ENCODE results near the gene UTP25.
A peak's percentile ranks its signal among the peaks of the same experiment; 100 is the strongest.

The UTP25 gene

GRCh38 chr1:209860293-209860881, 32.6 kb downstream of the UTP25 start:
- peak; percentile 93 for TF ChIP-seq CTCF (IDR thresholded peaks at IDR 0.05)

- TF ChIP-seq CTCF (IDR thresholded peaks at IDR 0.05), result no peak
These were observed 33.5 kb downstream of the UTP25 start for GRCh38 chr1:209861242-209861641.

GRCh38 chr1:209862391-209863356, 34.9 kb downstream of the UTP25 start:
- TF ChIP-seq CTCF (IDR thresholded peaks at IDR 0.05), result no peak

GRCh38 chr1:209863766-209864485, 36.2 kb downstream of the UTP25 start:
- no peak for TF ChIP-seq CTCF (IDR thresholded peaks at IDR 0.05)

GRCh38 chr1:209866201-209866600, 38.4 kb downstream of the UTP25 start:
- TF ChIP-seq CTCF (IDR thresholded peaks at IDR 0.05), result no peak

- TF ChIP-seq CTCF (IDR thresholded peaks at IDR 0.05), result no peak
These were observed 41.7 kb downstream of the UTP25 start for GRCh38 chr1:209869291-209870149.
